ENCODE measurements around the gene NUDT14. TPM values are rescaled to one million over a fixed set of nuclear protein-coding genes. Genes with fewer than 3 reads are reported as not detected.

NUDT14 gene
- total and polyA plus RNA-seq, 2 of the 4 experiments (the other 2 are of a cell fraction) = 5.6 to 9.3 TPM

- no peak overlapping the region for H3K56ac ChIP-seq (ENCODE audit: extremely low read depth, insufficient read depth, low read length)
- DNase-seq (no peak), ATAC-seq (ENCODE audit: low read depth) (no peak)
- no peak overlapping the region for H3K14ac ChIP-seq (replicated peaks; ENCODE audit: low read depth, low read length)
- peaks cover 10% of the 10 kb centered on the region for H3K27me3 ChIP-seq (ENCODE audit: control insufficient read depth, insufficient read depth, low read length)
- H2BK15ac ChIP-seq (ENCODE audit: low read depth, low read length) = no peak overlapping the region
- no peak overlapping the region for H2AK5ac ChIP-seq (ENCODE audit: low read depth, low read length)
- CTCF ChIA-PET = interaction anchor here (0.5 kb wide), 1 partner anchor 128 kb away, joined by 3 read pairs; no protein-coding TSS in a partner anchor
- H2BK120ac ChIP-seq (ENCODE audit: low read depth, low read length) = no peak overlapping the region
- TF ChIP-seq USF2 (IDR thresholded peaks at IDR 0.05; ENCODE audit: low read depth, low read length) (no peak), CHD1 (IDR thresholded peaks at IDR 0.05; ENCODE audit: low read depth, low read length) (no peak), MAZ (IDR thresholded peaks at IDR 0.05; ENCODE audit: borderline replicate concordance, low read depth, low read length) (no peak), POLR2A (IDR thresholded peaks at IDR 0.05; ENCODE audit: low read depth, low read length) (no peak), RCOR1 (IDR thresholded peaks at IDR 0.05; ENCODE audit: insufficient replicate concordance, low read length) (no peak)
- 65% methylated on average over 24 of the region's 50 CpGs; no CpG with 5 or more reads in 1 of the 2 experiments for WGBS, 2 experiments (ENCODE audit: extremely low coverage in 2 of 2, insufficient read length in 1 of 2)
- no peaks in the 10 kb centered on the region for H3K79me1 ChIP-seq (ENCODE audit: low read depth in 1 of 2, low read length in 2 of 2)
- peak overlapping the region; percentile 21 for H2AFZ ChIP-seq (replicated peaks; ENCODE audit: low read length, poor library complexity)
- POLR2A ChIA-PET (ENCODE audit: unreplicated experiment) = no interaction called here
- H3K4ac ChIP-seq (ENCODE audit: low read depth, low read length) = no peak overlapping the region
- no peaks in the 10 kb centered on the region for H3K36me3 ChIP-seq (ENCODE audit: control insufficient read depth, insufficient read depth, low read length)
- no peak overlapping the region for H3K18ac ChIP-seq (ENCODE audit: low read depth, low read length)
- no peak overlapping the region for H4K91ac ChIP-seq (ENCODE audit: insufficient read depth, low read depth, low read length)
- intact Hi-C loops (cut with micrococcal nuclease) = no loop called here
- no peaks in the 10 kb centered on the region for H3K4me1 ChIP-seq (ENCODE audit: control insufficient read depth, insufficient read depth, low read length)
- no peak overlapping the region for H4K8ac ChIP-seq (ENCODE audit: low read depth in 2 of 2, low read length in 2 of 2)
- no peak overlapping the region for H3K9ac ChIP-seq (ENCODE audit: low read depth, low read length)
- no TSS peak for BruUV-seq (replicated peaks)
- H2BK5ac ChIP-seq (ENCODE audit: low read depth, low read length, poor library complexity, severe bottlenecking) = no peak overlapping the region
- H3K4me3 ChIP-seq (ENCODE audit: insufficient read depth, low read depth, low read length) = no peak overlapping the region
- H4K5ac ChIP-seq (ENCODE audit: low read depth, low read length) = no peak overlapping the region
- peaks cover 17% of the 10 kb centered on the region for H3K9me3 ChIP-seq (ENCODE audit: control insufficient read depth, insufficient read depth, low read length)
- in situ Hi-C loops (cut with MboI; ENCODE audit: low sequenced_read_pairs) = no loop called here
- no peak overlapping the region for H3K23ac ChIP-seq (ENCODE audit: low read depth, low read length)
- H4K20me1 ChIP-seq (ENCODE audit: insufficient read depth, low read length) = no peaks in the 10 kb centered on the region
- no peak overlapping the region for H2AK9ac ChIP-seq (replicated peaks; ENCODE audit: low read depth, low read length, poor library complexity)
- no peak overlapping the region for H3K4me2 ChIP-seq (ENCODE audit: low read depth, low read length)
- H3K27ac ChIP-seq (ENCODE audit: insufficient read depth, low read length) = no peak overlapping the region
- H2BK20ac ChIP-seq (ENCODE audit: low read depth, low read length) = no peak overlapping the region
- no peaks in the 10 kb centered on the region for H3K9me1 ChIP-seq (ENCODE audit: insufficient read depth, low read length)
- dilution Hi-C loops (cut with HindIII; ENCODE audit: low sequenced_read_pairs, unreplicated experiment) = no loop called here
Measured at GRCh38 chr14:105136401-105137322, 44.5 kb downstream of the NUDT14 start.
